Ascending aorta (tissue), 2 donors: ENCODE measurements around the gene TMEM174. TPM values are rescaled to one million over a fixed set of nuclear protein-coding genes. Genes with fewer than 3 reads are reported as not detected.

ENCODE experiments used
- DNase-seq, 2 donors: peaks; one replicate each; pipeline ENCODE4 v3.0.0-alpha.2; 2019; ENCODE audit warnings: low spot score in 2 of 2
- H3K27ac ChIP-seq, 2 donors: fragments of 200-600 bp; sonication (generic); one replicate each; pipeline ENCODE4 v1.5.1; 2016 to 2017; ENCODE audit warnings: mild to moderate bottlenecking in 1 of 2
- H3K27me3 ChIP-seq: fragments of 200-600 bp; sonication (generic); one replicate; pipeline ENCODE4 v1.5.1; 2017
- H3K36me3 ChIP-seq, 2 donors: fragments of 200-600 bp; sonication (generic); one replicate each; pipeline ENCODE4 v1.5.1; 2016
- H3K4me1 ChIP-seq, 2 donors: fragments of 200-600 bp; sonication (generic); one replicate each; pipeline ENCODE4 v1.5.1; 2016 to 2017; ENCODE audit warnings: mild to moderate bottlenecking in 1 of 2
- H3K4me3 ChIP-seq, 2 donors: fragments of 200-600 bp; sonication (generic); one replicate each; pipeline ENCODE4 v1.5.1; 2016 to 2017; ENCODE audit warnings: mild to moderate bottlenecking in 1 of 2
- H3K9me3 ChIP-seq, 2 donors: fragments of 200-600 bp; sonication (generic); one replicate each; pipeline ENCODE4 v1.5.1; 2016
- CTCF ChIP-seq, 3 experiments: fragments of 200-600 bp in 2 of 3; fragments of 450-650 bp in 1 of 3; sonication (generic) in 2 of 3; IDR thresholded peaks; one replicate each; pipeline ENCODE4 v1.5.1; 2016 to 2019; ENCODE audit warnings: antibody characterized with exemption in 3 of 3, mild to moderate bottlenecking in 1 of 3, moderate library complexity in 1 of 3
- intact Hi-C: fragments of 100-400 bp; cut with DNase I; formaldehyde crosslinking; loops from one replicate; pipeline ENCODE4 v1.15.1; 2023
- total RNA-seq: library from RNA; depleted of rRNA; stranded (reverse); fragments of >200 nt; gene quantifications from one replicate; pipeline ENCODE4 v1.1.0, GENCODE V29; 2016

The TMEM174 gene
- total RNA-seq, 1 donor from 2014 or later: not detected

- no peaks in the 10 kb centered on the region for H3K36me3 ChIP-seq
- no peaks in the 10 kb centered on the region for H3K27me3 ChIP-seq
- no peak overlapping the region for H3K4me3 ChIP-seq
- H3K9me3 ChIP-seq: no peaks in the 10 kb centered on the region
- intact Hi-C loops: no loop called here
- TF ChIP-seq CTCF (IDR thresholded peaks at IDR 0.05): no peak
- H3K4me1 ChIP-seq: peaks cover 0 to 11% of the 10 kb centered on the region in 2 donors
- DNase-seq: no peak
- H3K27ac ChIP-seq: peak overlapping the region in 1 of 2 donors; percentile 45
Measured at GRCh38 chr5:73188764-73189531, 16.0 kb downstream of the TMEM174 start.

DNA sequence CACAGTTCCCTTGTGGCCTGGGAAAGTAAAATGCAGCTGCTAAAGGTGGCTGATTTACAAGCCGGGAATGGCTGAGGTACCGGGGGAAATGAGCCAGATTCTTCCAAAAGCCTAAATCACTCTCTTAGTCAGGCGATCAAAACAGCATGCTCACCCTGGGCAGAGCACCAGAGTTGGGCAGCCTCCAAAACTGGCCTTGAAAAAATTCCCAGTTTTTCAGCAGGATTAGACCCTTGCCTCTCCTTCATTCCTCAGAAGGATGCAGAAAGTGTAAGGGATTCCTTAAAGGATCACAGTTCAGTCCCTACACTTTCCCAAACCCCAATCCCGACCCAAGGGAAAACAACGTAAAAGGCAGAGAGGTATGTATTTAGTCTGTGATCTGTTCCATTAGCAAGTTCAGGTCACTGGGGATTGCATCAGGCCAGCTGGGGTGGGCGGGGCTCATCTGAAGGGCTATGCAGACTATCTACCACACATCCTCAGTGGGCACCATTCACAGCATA lies 16.9 kb downstream of the TMEM174 start:
- Histone ChIP-seq H3K27me3 (no peaks in the 10 kb centered on the region), H3K4me1 (peaks cover 0 to 11% of the 10 kb centered on the region in 2 donors), H3K27ac (peak overlapping the region; percentile 11 to 23), H3K4me3 (no peak overlapping the region), H3K9me3 (no peaks in the 10 kb centered on the region), H3K36me3 (no peaks in the 10 kb centered on the region)
- TF ChIP-seq CTCF (IDR thresholded peaks at IDR 0.05): no peak
- DNase-seq: no peak
- intact Hi-C loops: no loop called here

- Histone ChIP-seq H3K4me1 (peaks cover 0 to 11% of the 10 kb centered on the region in 2 donors), H3K27ac (no peak overlapping the region), H3K27me3 (no peaks in the 10 kb centered on the region), H3K36me3 (no peaks in the 10 kb centered on the region), H3K4me3 (no peak overlapping the region), H3K9me3 (no peaks in the 10 kb centered on the region)
- no peak for DNase-seq
- intact Hi-C loops: no loop called here
- no peak for TF ChIP-seq CTCF (IDR thresholded peaks at IDR 0.05)
Measured at GRCh38 chr5:73192370-73192769, 19.4 kb downstream of the TMEM174 start.

DNA sequence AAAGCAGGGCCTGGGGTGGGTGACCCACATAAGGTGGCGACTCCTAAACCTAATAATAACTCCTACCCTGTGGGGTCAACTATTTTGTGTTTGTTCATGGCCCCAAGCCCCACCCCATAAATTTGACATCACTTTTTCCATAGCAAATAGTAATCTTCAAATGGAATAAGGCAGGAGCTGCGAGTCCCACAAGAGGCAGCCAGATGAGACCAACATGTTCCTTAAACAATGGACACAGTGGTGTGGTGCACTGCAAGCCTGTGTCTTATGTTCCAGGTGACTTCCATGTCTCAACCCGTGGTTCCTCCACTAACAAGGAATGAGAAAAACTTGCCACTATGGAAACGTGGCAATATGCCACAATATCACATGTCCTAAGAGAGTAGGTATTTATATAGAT lies 20.6 kb downstream of the TMEM174 start:
- TF ChIP-seq CTCF (IDR thresholded peaks at IDR 0.05): no peak
- intact Hi-C loops: no loop called here
- peaks cover 0 to 11% of the 10 kb centered on the region in 2 donors for H3K4me1 ChIP-seq
- H3K27ac ChIP-seq: no peak overlapping the region
- no peak overlapping the region for H3K4me3 ChIP-seq
- H3K36me3 ChIP-seq: no peaks in the 10 kb centered on the region
- no peak for DNase-seq
- no peaks in the 10 kb centered on the region for H3K27me3 ChIP-seq
- no peaks in the 10 kb centered on the region for H3K9me3 ChIP-seq

DNA sequence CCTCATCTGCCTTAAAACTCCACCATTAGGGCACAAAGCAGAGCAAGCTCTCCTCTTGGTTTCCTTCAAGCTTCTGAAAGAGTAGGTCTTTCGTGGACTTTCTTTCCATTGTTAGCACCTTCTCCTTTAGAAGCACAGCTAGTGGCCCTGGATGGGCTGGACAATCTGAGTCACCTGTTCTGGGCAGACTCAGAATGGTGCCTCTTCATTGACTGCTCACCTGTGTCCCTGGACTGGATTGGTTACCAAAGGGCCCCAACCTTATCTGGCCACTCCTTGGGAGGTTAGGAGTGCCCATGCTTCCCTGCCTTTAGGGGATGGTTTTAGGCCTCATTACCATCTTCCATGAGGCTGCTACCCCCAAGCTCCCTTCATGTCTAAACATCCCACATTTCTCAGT lies 23.2 kb downstream of the TMEM174 start:
- H3K27ac ChIP-seq: no peak overlapping the region
- H3K36me3 ChIP-seq: no peaks in the 10 kb centered on the region
- TF ChIP-seq CTCF (IDR thresholded peaks at IDR 0.05): no peak
- no peaks in the 10 kb centered on the region for H3K27me3 ChIP-seq
- no peaks in the 10 kb centered on the region for H3K9me3 ChIP-seq
- DNase-seq: no peak
- intact Hi-C loops: no loop called here
- H3K4me1 ChIP-seq: no peaks in the 10 kb centered on the region
- H3K4me3 ChIP-seq: no peak overlapping the region
